ENCODE data around the gene DCUN1D5.

- TF ChIP-seq POLR2AphosphoS5 (IDR thresholded peaks at IDR 0.05) (no peak), POLR2A (IDR thresholded peaks at IDR 0.05) (no peak)
- TF ChIP-seq, protein P1, sequence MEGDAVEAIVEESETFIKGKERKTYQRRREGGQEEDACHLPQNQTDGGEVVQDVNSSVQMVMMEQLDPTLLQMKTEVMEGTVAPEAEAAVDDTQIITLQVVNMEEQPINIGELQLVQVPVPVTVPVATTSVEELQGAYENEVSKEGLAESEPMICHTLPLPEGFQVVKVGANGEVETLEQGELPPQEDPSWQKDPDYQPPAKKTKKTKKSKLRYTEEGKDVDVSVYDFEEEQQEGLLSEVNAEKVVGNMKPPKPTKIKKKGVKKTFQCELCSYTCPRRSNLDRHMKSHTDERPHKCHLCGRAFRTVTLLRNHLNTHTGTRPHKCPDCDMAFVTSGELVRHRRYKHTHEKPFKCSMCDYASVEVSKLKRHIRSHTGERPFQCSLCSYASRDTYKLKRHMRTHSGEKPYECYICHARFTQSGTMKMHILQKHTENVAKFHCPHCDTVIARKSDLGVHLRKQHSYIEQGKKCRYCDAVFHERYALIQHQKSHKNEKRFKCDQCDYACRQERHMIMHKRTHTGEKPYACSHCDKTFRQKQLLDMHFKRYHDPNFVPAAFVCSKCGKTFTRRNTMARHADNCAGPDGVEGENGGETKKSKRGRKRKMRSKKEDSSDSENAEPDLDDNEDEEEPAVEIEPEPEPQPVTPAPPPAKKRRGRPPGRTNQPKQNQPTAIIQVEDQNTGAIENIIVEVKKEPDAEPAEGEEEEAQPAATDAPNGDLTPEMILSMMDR (IDR thresholded peaks at IDR 0.05), result no peak
Measured at GRCh38 chr11:103047837-103048236, 44.1 kb downstream of the DCUN1D5 start.

All from breast epithelium (tissue), 3 donors.